GM12878 (cell line): ENCODE results near the gene FNDC3B. TPM values are rescaled to one million over a fixed set of nuclear protein-coding genes. Genes with fewer than 3 reads are reported as not detected.
A peak's percentile ranks its signal among the peaks of the same experiment; 100 is the strongest.

Source experiments
- BACH1 ChIP-seq: fragments of 450-650 bp; IDR thresholded peaks from 2 replicates; pipeline ENCODE4 v1.6.1; 2017; ENCODE audit warnings: mild to moderate bottlenecking, borderline replicate concordance
- BCL11A ChIP-seq: IDR thresholded peaks from 2 replicates; pipeline ENCODE4 v1.6.1; 2011; ENCODE audit warnings: low read depth, low read length
- BMI1 ChIP-seq: fragments of 450-650 bp; IDR thresholded peaks from 2 replicates; pipeline ENCODE4 v1.6.1; 2016; ENCODE audit warnings: mild to moderate bottlenecking, moderate library complexity, borderline replicate concordance
- CBX3 ChIP-seq: fragments of 200-600 bp; sonication (generic); IDR thresholded peaks from 2 replicates; pipeline ENCODE4 v1.6.1; 2016; ENCODE audit warnings: low read depth, borderline replicate concordance
- CHD2 ChIP-seq: IDR thresholded peaks from 2 replicates; pipeline ENCODE4 v1.6.1; 2011; ENCODE audit warnings: low read depth, low read length, improper control_type of control experiment, borderline replicate concordance
- EED ChIP-seq: sonication (generic); IDR thresholded peaks from 2 replicates; pipeline ENCODE4 v1.6.1; 2016; ENCODE audit warnings: antibody characterized with exemption, low read depth
- FOXM1 ChIP-seq: IDR thresholded peaks from 2 replicates; pipeline ENCODE4 v1.6.1; 2012; ENCODE audit warnings: low read depth, mild to moderate bottlenecking, inconsistent platforms, low read length, moderate library complexity
- HDAC2 ChIP-seq: fragments of 200-600 bp; sonication (generic); IDR thresholded peaks from 2 replicates; pipeline ENCODE4 v1.6.1; 2017
- KDM1A ChIP-seq: fragments of 200-600 bp; sonication (generic); IDR thresholded peaks from 2 replicates; pipeline ENCODE4 v1.6.1; 2016; ENCODE audit warnings: borderline replicate concordance
- MAX ChIP-seq: IDR thresholded peaks from 2 replicates; pipeline ENCODE4 v1.6.1; 2012; ENCODE audit warnings: low read depth, low read length, improper control_type of control experiment
- MEF2A ChIP-seq: IDR thresholded peaks from 2 replicates; pipeline ENCODE4 v1.6.1; 2011; ENCODE audit warnings: low read depth, mild to moderate bottlenecking, low read length, moderate library complexity; ENCODE audit not compliant: insufficient read depth
- MEF2B ChIP-seq: fragments of 450-650 bp; IDR thresholded peaks from 2 replicates; pipeline ENCODE4 v1.6.1; 2018; ENCODE audit warnings: mild to moderate bottlenecking, moderate library complexity; ENCODE audit not compliant: partially characterized antibody, poor library complexity, severe bottlenecking
- MTA3 ChIP-seq: IDR thresholded peaks from 2 replicates; pipeline ENCODE4 v1.6.1; 2012; ENCODE audit warnings: low read length, inconsistent platforms, borderline replicate concordance
- MYC ChIP-seq: IDR thresholded peaks from 2 replicates; pipeline ENCODE4 v1.6.1; 2011; ENCODE audit warnings: mild to moderate bottlenecking, low read length, moderate library complexity, inconsistent platforms; ENCODE audit not compliant: insufficient read depth, insufficient replicate concordance, insufficient read length, severe bottlenecking
- NRF1 ChIP-seq: conservative IDR thresholded peaks from 2 replicates; pipeline ENCODE4 v1.6.1; 2011; ENCODE audit warnings: mild to moderate bottlenecking, low read depth, low read length, improper control_type of control experiment
- PML ChIP-seq: IDR thresholded peaks from 2 replicates; pipeline ENCODE4 v1.6.1; 2012; ENCODE audit warnings: low read length, inconsistent platforms
- RCOR1 ChIP-seq: conservative IDR thresholded peaks from 2 replicates; pipeline ENCODE4 v1.6.1; 2012; ENCODE audit warnings: low read depth, low read length, improper control_type of control experiment
- RUNX3 ChIP-seq: IDR thresholded peaks from 2 replicates; pipeline ENCODE4 v1.6.1; 2012; ENCODE audit warnings: low read length, inconsistent platforms
- SMAD1 ChIP-seq: fragments of 450-650 bp; IDR thresholded peaks from 2 replicates; pipeline ENCODE4 v1.6.1; 2018; ENCODE audit warnings: mild to moderate bottlenecking, low read depth; ENCODE audit not compliant: partially characterized antibody
- TCF3 ChIP-seq: IDR thresholded peaks from 2 replicates; pipeline ENCODE4 v1.6.1; 2012; ENCODE audit warnings: low read depth, mild to moderate bottlenecking, low read length, borderline replicate concordance; ENCODE audit not compliant: insufficient read depth
- YY1 ChIP-seq: IDR thresholded peaks from 2 replicates; pipeline ENCODE4 v1.6.1; 2011; ENCODE audit warnings: low read depth, mild to moderate bottlenecking, low read length
- ZNF384 ChIP-seq: IDR thresholded peaks from 2 replicates; pipeline ENCODE4 v1.6.1; 2012; ENCODE audit warnings: low read depth, mild to moderate bottlenecking, low read length, improper control_type of control experiment, borderline replicate concordance
- ZSCAN29 ChIP-seq: fragments of 450-650 bp; IDR thresholded peaks from 2 replicates; pipeline ENCODE4 v1.6.1; 2017; ENCODE audit warnings: mild to moderate bottlenecking, moderate library complexity
- polyA plus RNA-seq, 11 experiments: library from polyadenylated mRNA; depleted of rRNA in 4 of 11; unstranded in 6 of 11; stranded (reverse) in 5 of 11; fragments of >200 nt; fragmentation: Nextera tagmentation in 4 of 11; fragmentation: Illumina TruSeq in 1 of 11; extraction: Ambion mirVana in 4 of 11; extraction: Trizol in 1 of 11; gene quantifications; 1 replicate in 1 of 11; 2 replicates in 10 of 11; pipeline versions ENCODE4 v1.2.1 to v1.2.3, GENCODE V29; 2011 to 2016; ENCODE audit warnings: inconsistent platforms in 2 of 11, missing spikeins in 2 of 11, low read depth in 1 of 11
- total RNA-seq, 4 experiments: library from RNA; depleted of rRNA in 3 of 4; stranded (reverse); fragments of >200 nt in 3 of 4; fragmentation: Illumina TruSeq in 1 of 4; extraction: Trizol in 1 of 4; gene quantifications; 2 replicates each; pipeline versions ENCODE4 v1.2.1 to v1.2.3, GENCODE V29; 2013 to 2021
- TF ChIP-seq, protein P1 (sequence below), 3 experiments: IDR thresholded peaks in 2 of 3; conservative IDR thresholded peaks in 1 of 3; 2 replicates each; pipeline ENCODE4 v1.5.1; 2011; ENCODE audit warnings: low read depth in 3 of 3, low read length in 3 of 3, mild to moderate bottlenecking in 3 of 3, control low read depth in 2 of 3, moderate library complexity in 2 of 3, inconsistent platforms in 1 of 3, mixed read lengths in 1 of 3; ENCODE audit not compliant: control insufficient read depth in 2 of 3, insufficient read depth in 1 of 3; ENCODE audit errors: extremely low read depth in 1 of 3
- TF ChIP-seq, protein P2 (sequence below): IDR thresholded peaks from 2 replicates; pipeline ENCODE4 v1.6.1; 2011; ENCODE audit warnings: borderline replicate concordance, low read depth, mild to moderate bottlenecking, moderate library complexity, mixed read lengths, low read length; ENCODE audit not compliant: insufficient read depth; ENCODE audit errors: extremely low read length

The FNDC3B gene
- total and polyA plus RNA-seq, 10 of the 15 experiments (the other 5 are each of a cell fraction or from before 2014, with no cell fraction given): 7.9 to 35.0 (median 18.5) TPM

DNA sequence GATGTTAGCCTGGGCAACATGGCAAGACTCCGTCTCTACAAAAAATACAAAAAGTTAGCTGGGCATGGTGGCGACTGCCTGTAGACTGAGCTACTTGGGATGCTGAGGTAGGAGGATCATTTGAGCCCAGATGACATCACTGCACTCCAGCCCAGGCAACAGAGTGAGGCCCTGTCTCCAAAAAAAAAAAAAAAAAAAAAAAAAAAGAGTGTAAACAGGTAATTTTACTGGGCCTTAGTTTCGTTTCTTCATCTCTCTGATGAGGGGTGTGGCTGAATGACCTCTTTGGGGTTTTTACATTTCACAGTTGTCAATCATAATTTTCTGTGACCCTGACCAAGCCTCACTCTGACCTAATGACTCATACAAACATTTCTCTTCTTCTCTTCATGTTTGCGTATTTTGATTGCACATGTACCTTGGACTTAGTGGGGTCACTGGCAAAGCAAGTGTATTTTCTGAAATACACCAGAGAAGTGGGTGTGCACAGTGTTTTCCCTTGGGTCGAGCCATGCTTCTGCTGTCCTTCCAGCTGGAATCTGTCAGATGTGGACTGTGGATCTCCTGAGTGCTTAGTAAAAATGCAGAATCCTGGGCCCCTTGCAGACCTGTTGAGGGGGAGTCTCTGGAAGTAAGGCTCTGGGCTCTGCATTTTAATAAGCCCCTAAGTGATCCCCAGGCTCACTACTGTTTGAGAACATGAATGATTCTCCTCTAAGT, 140.5 kb downstream of the FNDC3B start (continued):
- TF ChIP-seq MEF2B (peak; percentile 54), BCL11A (no peak), EED (0 out of 2 replicates have a peak, but pooled peaks have one; percentile 24), NRF1 (no peak), CHD2 (no peak), CBX3 (no peak), HDAC2 (no peak), BACH1 (no peak; the same call in 1 of the 2 replicates), ZSCAN29 (no peak), SMAD1 (no peak), ZNF384 (peak; percentile 93), TCF3 (no peak), KDM1A (no peak), YY1 (no peak), BMI1 (0 out of 2 replicates have a peak, but pooled peaks have one; percentile 21), RUNX3 (peak; percentile 34; the same call in 1 of the 2 replicates), RCOR1 (no peak), MAX (no peak), PML (no peak), MYC (no peak), MEF2A (no peak), FOXM1 (no peak), MTA3 (no peak)
- TF ChIP-seq, protein P1, sequence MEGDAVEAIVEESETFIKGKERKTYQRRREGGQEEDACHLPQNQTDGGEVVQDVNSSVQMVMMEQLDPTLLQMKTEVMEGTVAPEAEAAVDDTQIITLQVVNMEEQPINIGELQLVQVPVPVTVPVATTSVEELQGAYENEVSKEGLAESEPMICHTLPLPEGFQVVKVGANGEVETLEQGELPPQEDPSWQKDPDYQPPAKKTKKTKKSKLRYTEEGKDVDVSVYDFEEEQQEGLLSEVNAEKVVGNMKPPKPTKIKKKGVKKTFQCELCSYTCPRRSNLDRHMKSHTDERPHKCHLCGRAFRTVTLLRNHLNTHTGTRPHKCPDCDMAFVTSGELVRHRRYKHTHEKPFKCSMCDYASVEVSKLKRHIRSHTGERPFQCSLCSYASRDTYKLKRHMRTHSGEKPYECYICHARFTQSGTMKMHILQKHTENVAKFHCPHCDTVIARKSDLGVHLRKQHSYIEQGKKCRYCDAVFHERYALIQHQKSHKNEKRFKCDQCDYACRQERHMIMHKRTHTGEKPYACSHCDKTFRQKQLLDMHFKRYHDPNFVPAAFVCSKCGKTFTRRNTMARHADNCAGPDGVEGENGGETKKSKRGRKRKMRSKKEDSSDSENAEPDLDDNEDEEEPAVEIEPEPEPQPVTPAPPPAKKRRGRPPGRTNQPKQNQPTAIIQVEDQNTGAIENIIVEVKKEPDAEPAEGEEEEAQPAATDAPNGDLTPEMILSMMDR (IDR thresholded peaks at IDR 0.05 in 2 of 3, conservative IDR thresholded peaks at IDR 0.05 in 1 of 3; ENCODE audit: control insufficient read depth in 2 of 3, extremely low read depth in 1 of 3, insufficient read depth in 1 of 3, low read depth in 3 of 3, low read length in 3 of 3): no peak
- TF ChIP-seq, protein P2, sequence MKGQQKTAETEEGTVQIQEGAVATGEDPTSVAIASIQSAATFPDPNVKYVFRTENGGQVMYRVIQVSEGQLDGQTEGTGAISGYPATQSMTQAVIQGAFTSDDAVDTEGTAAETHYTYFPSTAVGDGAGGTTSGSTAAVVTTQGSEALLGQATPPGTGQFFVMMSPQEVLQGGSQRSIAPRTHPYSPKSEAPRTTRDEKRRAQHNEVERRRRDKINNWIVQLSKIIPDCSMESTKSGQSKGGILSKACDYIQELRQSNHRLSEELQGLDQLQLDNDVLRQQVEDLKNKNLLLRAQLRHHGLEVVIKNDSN: no peak
